Uterus (tissue), 2 donors: Measurements from ENCODE around the gene ABCC3.

Experiments used
- CTCF ChIP-seq, 4 experiments: fragments of 200-600 bp in 2 of 4; fragments of 450-650 bp in 2 of 4; sonication (generic) in 2 of 4; IDR thresholded peaks; one replicate each; pipeline ENCODE4 v1.5.1; 2016 to 2019; ENCODE audit warnings: antibody characterized with exemption in 4 of 4, mild to moderate bottlenecking in 2 of 4, moderate library complexity in 1 of 4
- POLR2A ChIP-seq, 2 donors: fragments of 450-650 bp; IDR thresholded peaks; one replicate each; pipeline ENCODE4 v1.6.1; 2016; ENCODE audit warnings: antibody characterized with exemption in 2 of 2, mild to moderate bottlenecking in 1 of 2, moderate library complexity in 1 of 2

- no peak for TF ChIP-seq CTCF (IDR thresholded peaks at IDR 0.05)
- no peak for TF ChIP-seq POLR2A (IDR thresholded peaks at IDR 0.05)
Observed at GRCh38 chr17:50603340-50603739, 31.3 kb upstream of the ABCC3 start.
